NCI-H345 treated with DMSO at 0.1 percent for 48 hours (cell line): ENCODE results near the gene ZNF785.
"Not testable (repeated sequence)": the region's sequence is repeated elsewhere in the genome, so short reads cannot be mapped to it uniquely, and the experiment has no call there.

Experiments
- DNase-seq: peaks from one replicate; lab custom pipeline; 2025; ENCODE audit not compliant: unreplicated experiment; lab: John Stamatoyannopoulos, UW

ZNF785 gene

GRCh38 chr16:30602616-30603277, 17.2 kb upstream of the ZNF785 start:
- DNase-seq = no peak

GRCh38 chr16:30601966-30602365, 16.5 kb upstream of the ZNF785 start:
- DNase-seq = no peak

- DNase-seq = no peak
These were observed 15.4 kb upstream of the ZNF785 start for GRCh38 chr16:30600929-30601328.

GRCh38 chr16:30600215-30600614, 14.7 kb upstream of the ZNF785 start:
- DNase-seq = no peak

DNA sequence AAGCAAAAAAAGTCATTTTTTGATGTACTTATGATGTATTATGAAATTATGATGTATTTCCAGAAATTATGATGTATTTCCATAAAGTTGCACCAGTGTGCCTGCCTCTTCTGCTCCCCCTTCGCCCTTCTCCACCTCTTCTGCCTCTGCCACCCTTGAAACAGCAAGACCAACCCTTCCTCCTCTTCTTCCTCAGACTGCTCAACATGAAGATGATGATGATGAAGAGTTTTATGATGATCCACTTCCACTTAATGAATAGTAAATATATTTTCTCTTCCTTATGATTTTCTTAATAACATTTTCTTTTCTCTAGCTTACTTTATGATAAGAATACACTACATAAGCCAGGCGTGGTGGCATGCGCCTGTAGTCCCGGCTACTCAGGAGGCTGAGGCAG, 7.4 kb upstream of the ZNF785 start:
- no peak for DNase-seq

DNA sequence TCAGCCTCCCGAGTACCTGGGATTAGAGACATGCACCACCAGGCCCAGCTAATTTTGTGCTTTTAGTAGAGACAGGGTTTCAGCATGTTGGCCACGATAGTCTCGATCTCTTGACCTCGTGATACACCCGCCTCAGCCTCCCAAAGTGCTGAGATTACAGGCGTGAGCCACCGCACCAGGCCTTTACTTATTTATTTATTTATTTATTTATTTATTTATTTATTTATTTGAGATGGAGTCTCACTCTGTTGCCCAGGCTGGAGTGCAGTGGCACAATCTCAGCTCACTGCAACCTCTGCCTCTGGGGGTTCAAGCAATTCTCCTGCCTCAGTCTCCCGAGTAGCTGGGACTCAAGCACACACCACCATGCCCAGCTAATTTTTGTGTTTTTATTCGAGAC, 5.4 kb upstream of the ZNF785 start:
- DNase-seq = not testable (repeated sequence)

DNA sequence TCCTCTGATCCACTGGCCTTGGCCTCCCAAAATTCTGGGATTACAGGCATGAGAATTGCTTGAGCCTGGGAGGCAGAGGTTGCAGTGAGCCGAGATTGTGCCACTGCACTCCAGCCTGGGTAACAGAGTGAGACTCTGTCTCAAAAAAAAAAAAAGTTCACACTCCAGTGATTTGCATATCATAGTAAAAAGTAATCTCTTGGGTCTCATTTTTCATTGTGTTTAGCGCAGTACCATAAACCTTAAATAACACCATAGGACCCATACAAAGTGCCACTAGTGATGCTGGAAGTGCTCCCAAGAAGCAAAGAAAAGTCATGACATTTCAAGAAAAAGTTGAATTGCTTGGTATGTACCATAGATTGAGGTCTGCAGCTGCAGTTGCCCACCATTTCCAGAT, 4.1 kb upstream of the ZNF785 start:
- DNase-seq = not testable (repeated sequence)

- no peak for DNase-seq
These were observed 3.2 kb upstream of the ZNF785 start for GRCh38 chr16:30588651-30589050.

DNA sequence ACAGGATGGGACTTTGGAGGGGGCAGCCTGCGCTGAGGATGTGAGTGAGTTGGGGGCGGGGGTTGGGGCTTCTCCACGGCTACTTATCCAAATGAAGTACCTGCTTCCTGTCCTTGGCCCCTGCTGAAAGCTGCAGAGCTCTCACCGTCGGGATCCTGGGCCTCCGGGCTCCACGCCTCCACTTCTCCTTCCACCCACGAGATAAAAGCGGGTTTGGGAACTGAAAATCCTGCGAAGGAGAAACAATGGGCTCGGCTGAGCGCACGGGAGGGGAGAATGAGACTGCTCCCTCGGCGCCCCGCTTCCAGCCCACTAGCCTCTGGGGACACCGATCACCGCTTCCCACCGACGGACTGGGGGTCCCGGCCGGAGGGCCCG, 486 bp downstream of the ZNF785 start:
- peak; percentile 61 for DNase-seq

- no peak for DNase-seq
These were observed 2.7 kb downstream of the ZNF785 start for GRCh38 chr16:30582611-30583340.

DNA sequence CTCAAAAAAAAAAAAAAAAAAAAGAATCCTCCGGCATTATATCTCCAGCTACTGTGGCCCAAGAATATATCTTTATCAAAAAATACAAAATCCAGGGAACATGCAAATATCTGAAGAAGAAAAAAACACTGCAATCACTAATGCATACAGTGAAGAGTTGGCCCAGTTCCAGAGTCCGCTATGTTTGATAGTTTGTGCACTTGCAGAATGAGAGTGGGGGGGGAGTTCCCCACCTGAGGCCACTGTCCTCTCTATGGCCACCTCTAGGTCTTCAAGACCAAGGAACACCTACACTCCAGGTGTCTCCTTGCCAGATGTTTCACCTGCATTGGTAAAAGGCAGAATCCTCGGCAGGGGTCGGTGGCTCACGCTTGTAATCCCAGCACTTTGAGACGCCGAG, 4.0 kb downstream of the ZNF785 start:
- DNase-seq = no peak

- no peak for DNase-seq
These were observed 10.8 kb downstream of the ZNF785 start for GRCh38 chr16:30574678-30575077.

- DNase-seq = peak; percentile 98
These were observed 13.8 kb downstream of the ZNF785 start, which contains the start of gene ZNF688 for GRCh38 chr16:30571445-30572322. Gene ZNF688 (minus strand): TSS chr16:30571714. CDS start chr16:30571629, 85 bp downstream.

GRCh38 chr16:30570636-30571444, 14.7 kb downstream of the ZNF785 start:
- no peak for DNase-seq

DNA sequence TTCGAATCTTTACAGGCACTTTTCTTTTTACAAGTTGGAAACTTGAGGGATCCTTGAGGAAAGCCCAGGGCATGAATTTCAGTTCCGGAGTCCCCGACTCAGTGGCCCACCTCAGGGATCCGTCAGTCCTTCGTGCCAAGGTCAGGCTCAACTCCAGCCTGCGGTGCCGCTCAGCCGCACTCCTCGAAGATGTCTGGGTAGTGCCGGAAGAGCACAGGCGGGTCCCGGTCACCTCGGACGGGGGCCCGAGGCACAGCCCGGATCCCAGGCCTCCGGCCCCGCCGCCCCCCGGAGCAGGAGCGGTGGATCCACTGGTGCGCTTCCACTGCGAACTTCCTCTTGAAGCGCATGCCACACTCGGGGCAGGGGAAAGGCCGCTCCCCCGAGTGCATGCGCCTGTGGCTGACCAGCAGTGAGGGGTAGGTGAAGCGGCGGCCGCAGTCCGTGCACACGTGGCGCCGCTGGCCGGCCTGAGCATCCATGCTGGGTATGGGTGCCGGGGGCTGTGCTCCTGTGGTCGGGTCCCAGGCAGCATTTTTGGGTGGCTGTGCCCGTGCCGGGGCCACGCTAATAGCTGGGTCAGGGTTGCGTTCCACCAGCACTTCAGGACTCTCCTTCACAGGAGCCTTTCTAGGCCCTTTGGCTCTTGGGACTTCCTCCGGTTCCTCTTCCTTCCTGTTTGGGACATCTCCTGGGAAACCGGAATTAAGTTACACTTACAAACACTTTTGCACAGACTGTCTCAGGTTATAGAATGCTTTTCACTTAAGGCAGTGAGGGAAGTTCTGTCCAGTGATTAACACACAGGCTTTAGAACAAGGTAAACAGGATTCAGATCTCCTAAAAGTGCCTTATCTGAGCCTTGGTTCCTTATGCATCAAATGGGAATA, 15.5 kb downstream of the ZNF785 start:
- DNase-seq = no peak

DNA sequence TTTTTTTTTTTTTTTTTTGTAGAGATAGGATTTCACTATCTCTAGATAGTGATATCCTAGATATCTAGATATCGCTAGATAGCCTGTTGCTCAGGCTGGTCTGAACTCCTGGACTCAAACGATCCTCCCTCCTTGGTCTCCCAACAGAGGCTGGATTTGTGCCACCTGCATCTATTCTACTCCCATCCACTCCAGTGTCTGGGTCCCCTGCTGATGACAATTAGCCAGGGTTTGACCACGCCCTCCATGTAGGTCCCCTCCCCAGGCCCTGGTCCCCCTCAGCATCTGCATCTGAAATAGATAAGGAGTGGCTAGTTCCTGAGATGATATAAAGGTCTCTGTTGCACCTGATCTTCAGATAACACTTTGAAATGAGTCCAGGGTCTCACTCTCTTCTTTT, 16.2 kb downstream of the ZNF785 start:
- no peak for DNase-seq

DNA sequence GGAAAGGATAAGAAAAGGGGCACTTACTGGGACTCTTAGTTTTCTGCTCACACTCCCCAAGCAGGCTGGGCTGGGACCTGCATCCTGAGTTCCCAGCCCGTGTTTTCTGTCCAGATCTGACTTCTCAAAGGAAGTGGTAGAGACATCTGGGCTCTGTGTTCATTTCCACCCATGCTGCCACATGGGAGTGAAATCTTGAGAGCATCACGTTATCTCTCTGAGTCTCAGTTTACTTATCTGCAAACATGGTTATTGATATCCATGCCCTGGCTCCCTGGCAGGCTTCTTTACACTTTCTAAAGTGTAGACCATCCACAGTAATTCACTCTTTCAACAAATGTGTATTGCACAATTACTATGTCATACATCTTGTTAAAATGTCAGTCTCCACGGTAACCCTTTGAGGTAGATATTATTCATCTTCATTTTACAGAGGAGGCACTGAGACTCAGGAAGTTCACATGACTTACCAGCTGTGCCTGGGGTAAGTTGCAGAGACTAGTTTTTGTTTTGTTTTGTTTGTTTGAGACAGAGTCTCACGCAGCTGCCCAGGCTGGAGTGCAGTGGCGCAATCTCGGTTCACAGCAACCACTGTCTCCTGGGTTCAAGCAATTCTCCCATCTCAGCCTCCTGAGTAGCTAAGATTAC, 17.4 kb downstream of the ZNF785 start:
- DNase-seq = no peak

- no peak for DNase-seq
These were observed 18.1 kb downstream of the ZNF785 start for GRCh38 chr16:30567160-30567990.
